ENCODE measurements around the gene ROBO4. TPM values are rescaled to one million over a fixed set of nuclear protein-coding genes. Genes with fewer than 3 reads are reported as not detected.

Gene ROBO4
- total and polyA plus RNA-seq, 2 of the 13 experiments (the other 11 are each of a cell fraction or from before 2014, with no cell fraction given) = 0.07 to 1.1 TPM

DNA sequence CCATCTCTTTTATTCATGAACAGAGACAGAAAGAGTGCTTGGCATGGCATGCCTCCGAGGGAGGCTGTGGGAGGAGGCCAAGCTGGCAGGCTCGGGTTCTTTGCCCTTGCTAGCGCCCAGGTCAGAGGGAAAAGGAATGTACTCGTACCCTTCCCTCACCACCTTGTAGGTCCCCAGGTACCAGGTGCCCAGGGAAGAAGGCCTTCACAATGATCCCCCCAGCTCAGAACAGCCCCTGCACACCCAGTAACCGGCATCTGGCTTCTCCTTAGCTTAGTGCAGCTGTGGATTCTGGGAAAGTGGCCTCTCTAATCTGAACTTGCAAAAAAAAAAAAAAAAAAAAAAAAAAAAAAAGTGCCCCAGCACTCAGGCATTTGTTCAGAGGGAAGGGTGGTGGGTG is 22.7 kb upstream of the ROBO4 start (continued):
- TF ChIP-seq, protein P1, sequence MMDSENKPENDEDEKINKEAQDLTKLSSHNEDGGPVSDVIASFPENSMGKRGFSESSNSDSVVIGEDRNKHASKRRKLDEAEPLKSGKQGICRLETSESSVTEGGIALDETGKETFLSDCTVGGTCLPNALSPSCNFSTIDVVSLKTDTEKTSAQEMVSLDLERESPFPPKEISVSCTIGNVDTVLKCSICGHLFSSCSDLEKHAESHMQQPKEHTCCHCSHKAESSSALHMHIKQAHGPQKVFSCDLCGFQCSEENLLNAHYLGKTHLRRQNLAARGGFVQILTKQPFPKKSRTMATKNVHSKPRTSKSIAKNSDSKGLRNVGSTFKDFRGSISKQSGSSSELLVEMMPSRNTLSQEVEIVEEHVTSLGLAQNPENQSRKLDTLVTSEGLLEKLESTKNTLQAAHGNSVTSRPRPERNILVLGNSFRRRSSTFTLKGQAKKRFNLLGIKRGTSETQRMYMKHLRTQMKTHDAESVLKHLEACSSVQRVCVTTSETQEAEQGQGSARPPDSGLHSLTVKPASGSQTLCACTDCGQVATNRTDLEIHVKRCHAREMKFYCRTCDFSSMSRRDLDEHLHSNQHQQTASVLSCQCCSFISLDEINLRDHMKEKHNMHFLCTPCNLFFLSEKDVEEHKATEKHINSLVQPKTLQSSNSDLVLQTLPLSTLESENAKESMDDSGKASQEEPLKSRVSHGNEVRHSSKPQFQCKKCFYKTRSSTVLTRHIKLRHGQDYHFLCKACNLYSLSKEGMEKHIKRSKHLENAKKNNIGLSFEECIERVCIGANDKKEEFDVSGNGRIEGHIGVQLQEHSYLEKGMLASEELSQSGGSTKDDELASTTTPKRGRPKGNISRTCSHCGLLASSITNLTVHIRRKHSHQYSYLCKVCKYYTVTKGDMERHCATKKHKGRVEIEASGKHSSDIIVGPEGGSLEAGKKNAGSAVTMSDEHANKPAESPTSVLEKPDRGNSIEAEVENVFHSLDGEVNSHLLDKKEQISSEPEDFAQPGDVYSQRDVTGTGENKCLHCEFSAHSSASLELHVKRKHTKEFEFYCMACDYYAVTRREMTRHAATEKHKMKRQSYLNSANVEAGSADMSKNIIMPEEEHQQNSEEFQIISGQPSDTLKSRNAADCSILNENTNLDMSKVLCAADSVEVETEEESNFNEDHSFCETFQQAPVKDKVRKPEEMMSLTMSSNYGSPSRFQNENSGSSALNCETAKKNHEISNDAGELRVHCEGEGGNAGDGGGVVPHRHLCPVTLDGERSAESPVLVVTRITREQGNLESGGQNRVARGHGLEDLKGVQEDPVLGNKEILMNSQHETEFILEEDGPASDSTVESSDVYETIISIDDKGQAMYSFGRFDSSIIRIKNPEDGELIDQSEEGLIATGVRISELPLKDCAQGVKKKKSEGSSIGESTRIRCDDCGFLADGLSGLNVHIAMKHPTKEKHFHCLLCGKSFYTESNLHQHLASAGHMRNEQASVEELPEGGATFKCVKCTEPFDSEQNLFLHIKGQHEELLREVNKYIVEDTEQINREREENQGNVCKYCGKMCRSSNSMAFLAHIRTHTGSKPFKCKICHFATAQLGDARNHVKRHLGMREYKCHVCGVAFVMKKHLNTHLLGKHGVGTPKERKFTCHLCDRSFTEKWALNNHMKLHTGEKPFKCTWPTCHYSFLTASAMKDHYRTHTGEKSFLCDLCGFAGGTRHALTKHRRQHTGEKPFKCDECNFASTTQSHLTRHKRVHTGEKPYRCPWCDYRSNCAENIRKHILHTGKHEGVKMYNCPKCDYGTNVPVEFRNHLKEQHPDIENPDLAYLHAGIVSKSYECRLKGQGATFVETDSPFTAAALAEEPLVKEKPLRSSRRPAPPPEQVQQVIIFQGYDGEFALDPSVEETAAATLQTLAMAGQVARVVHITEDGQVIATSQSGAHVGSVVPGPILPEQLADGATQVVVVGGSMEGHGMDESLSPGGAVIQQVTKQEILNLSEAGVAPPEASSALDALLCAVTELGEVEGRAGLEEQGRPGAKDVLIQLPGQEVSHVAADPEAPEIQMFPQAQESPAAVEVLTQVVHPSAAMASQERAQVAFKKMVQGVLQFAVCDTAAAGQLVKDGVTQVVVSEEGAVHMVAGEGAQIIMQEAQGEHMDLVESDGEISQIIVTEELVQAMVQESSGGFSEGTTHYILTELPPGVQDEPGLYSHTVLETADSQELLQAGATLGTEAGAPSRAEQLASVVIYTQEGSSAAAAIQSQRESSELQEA (CRISPR knock-in tag; IDR thresholded peaks at IDR 0.05; ENCODE audit: not compliant biosample characterization) = no peak
- no peak for TF ChIP-seq FOXK2 (IDR thresholded peaks at IDR 0.05)

DNA sequence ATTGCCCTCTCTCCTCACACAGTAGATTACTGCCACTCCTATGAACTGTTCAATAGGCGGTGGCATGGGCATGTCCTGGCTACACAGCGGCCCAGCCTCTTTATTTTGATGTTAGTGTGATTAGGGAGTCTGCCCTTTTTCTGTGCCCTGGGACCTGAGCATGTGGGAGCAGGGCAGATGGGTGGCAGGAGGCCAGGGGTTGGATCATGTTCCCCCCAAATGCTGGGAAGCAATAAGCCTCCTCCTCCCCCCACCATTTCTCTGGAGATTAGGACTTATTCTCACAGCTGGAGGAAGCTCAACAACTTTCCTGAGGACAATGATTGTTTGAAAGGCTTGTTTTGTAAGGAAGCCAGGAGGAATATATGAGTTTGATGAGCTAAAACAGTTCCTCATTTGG is 22.2 kb upstream of the ROBO4 start:
- no peak overlapping the region for H3K4me2 ChIP-seq (ENCODE audit: low read depth, low read length)
- WGBS (ENCODE audit: low lambda C conversion rate) = 96% methylated on average over 2 of the region's 2 CpGs
- H3K27me3 ChIP-seq (ENCODE audit: control insufficient read depth in 1 of 2, insufficient read depth in 2 of 2, low read length in 2 of 2) = no peaks in the 10 kb centered on the region
- no peaks in the 10 kb centered on the region; the same call in 1 of the 2 replicates for H4K20me1 ChIP-seq (ENCODE audit: insufficient read depth, low read length)
- CTCF ChIA-PET (ENCODE audit: low intra/inter-chr PET ratio, low total read pairs) = no interaction called here
- no peaks in the 10 kb centered on the region for H3K79me2 ChIP-seq (ENCODE audit: insufficient read depth, low read length)
- no peak overlapping the region for H3K27ac ChIP-seq (ENCODE audit: extremely low read length, insufficient read depth, low read length)
- H3K9me3 ChIP-seq (ENCODE audit: low read length) = no peaks in the 10 kb centered on the region
- no peak overlapping the region for H3K4me3 ChIP-seq (replicated peaks in 1 of 3; ENCODE audit: insufficient read depth in 1 of 3, low read depth in 2 of 3, low read length in 3 of 3)
- H2AFZ ChIP-seq (ENCODE audit: low read length) = no peak overlapping the region
- FAIRE-seq (no peak), DNase-seq (ENCODE audit: low spot score) (no peak), ATAC-seq (no peak)
- POLR2A ChIA-PET = no interaction called here
- in situ Hi-C loops (cut with HindIII; ENCODE audit: extremely low pct_ligation_motif_present, low pct_unique_long_range_greater_than_20kb) (no loop called here), intact Hi-C loops (cut with micrococcal nuclease; ENCODE audit: unreplicated experiment) (no loop called here)
- H3K9ac ChIP-seq (ENCODE audit: insufficient read depth, low read depth, low read length) = no peak overlapping the region
- H3K36me3 ChIP-seq (replicated peaks in 1 of 2; ENCODE audit: control insufficient read depth in 1 of 2, insufficient read depth in 2 of 2, low read length in 2 of 2) = peaks cover 15 to 37% of the 10 kb centered on the region in 2 experiments
- H3K4me1 ChIP-seq (ENCODE audit: insufficient read depth, low read length) = peaks cover 19% of the 10 kb centered on the region
- BruUV-seq (replicated peaks) = no TSS peak
- TF ChIP-seq, protein P2, sequence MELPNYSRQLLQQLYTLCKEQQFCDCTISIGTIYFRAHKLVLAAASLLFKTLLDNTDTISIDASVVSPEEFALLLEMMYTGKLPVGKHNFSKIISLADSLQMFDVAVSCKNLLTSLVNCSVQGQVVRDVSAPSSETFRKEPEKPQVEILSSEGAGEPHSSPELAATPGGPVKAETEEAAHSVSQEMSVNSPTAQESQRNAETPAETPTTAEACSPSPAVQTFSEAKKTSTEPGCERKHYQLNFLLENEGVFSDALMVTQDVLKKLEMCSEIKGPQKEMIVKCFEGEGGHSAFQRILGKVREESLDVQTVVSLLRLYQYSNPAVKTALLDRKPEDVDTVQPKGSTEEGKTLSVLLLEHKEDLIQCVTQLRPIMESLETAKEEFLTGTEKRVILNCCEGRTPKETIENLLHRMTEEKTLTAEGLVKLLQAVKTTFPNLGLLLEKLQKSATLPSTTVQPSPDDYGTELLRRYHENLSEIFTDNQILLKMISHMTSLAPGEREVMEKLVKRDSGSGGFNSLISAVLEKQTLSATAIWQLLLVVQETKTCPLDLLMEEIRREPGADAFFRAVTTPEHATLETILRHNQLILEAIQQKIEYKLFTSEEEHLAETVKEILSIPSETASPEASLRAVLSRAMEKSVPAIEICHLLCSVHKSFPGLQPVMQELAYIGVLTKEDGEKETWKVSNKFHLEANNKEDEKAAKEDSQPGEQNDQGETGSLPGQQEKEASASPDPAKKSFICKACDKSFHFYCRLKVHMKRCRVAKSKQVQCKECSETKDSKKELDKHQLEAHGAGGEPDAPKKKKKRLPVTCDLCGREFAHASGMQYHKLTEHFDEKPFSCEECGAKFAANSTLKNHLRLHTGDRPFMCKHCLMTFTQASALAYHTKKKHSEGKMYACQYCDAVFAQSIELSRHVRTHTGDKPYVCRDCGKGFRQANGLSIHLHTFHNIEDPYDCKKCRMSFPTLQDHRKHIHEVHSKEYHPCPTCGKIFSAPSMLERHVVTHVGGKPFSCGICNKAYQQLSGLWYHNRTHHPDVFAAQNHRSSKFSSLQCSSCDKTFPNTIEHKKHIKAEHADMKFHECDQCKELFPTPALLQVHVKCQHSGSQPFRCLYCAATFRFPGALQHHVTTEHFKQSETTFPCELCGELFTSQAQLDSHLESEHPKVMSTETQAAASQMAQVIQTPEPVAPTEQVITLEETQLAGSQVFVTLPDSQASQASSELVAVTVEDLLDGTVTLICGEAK (IDR thresholded peaks at IDR 0.05) = no peak
- TF ChIP-seq, protein P2 (CRISPR knock-in tag; IDR thresholded peaks at IDR 0.05) = no peak
- TF ChIP-seq RXRB (CRISPR knock-in tag; IDR thresholded peaks at IDR 0.05; ENCODE audit: borderline replicate concordance) (no peak), ATM (IDR thresholded peaks at IDR 0.05; ENCODE audit: borderline replicate concordance) (no peak), ZNF713 (CRISPR knock-in tag; IDR thresholded peaks at IDR 0.05) (no peak)

Measured in HepG2 (cell line).